Thoracic aorta (tissue), 2 donors: ENCODE data around the gene SMIM35. TPM values are rescaled to one million over a fixed set of nuclear protein-coding genes. Genes with fewer than 3 reads are reported as not detected.

Source experiments
- ATAC-seq: fragments of 150-250 bp; one replicate; pipeline ENCODE4 v1.8.0; 2017; ENCODE audit warnings: low read depth; ENCODE audit not compliant: insufficient number of reproducible peaks, low FRiP score
- DNase-seq: peaks from one replicate; pipeline ENCODE4 v3.0.0-alpha.2; 2020; ENCODE audit warnings: low spot score
- H3K27ac ChIP-seq, 2 donors: fragments of 200-600 bp; sonication (generic); 1 replicate in 1 of 2; 2 replicates in 1 of 2; pipeline ENCODE4 v1.5.1; 2016; ENCODE audit warnings: mild to moderate bottlenecking in 2 of 2, moderate library complexity in 2 of 2
- H3K27me3 ChIP-seq: fragments of 200-600 bp; sonication (generic); replicated peaks from 2 replicates; pipeline ENCODE4 v1.6.0; 2016; ENCODE audit warnings: mild to moderate bottlenecking; ENCODE audit not compliant: insufficient read depth
- H3K36me3 ChIP-seq: fragments of 200-600 bp; sonication (generic); one replicate; pipeline ENCODE4 v1.5.1; 2016
- H3K4me1 ChIP-seq, 2 donors: fragments of 200-600 bp; sonication (generic); 1 replicate in 1 of 2; 2 replicates in 1 of 2; pipeline versions ENCODE4 v1.5.1 to v1.6.0; 2016; ENCODE audit warnings: low read depth in 2 of 2, mild to moderate bottlenecking in 1 of 2; ENCODE audit not compliant: control insufficient read depth in 1 of 2
- H3K4me3 ChIP-seq: fragments of 200-600 bp; sonication (generic); 2 replicates; pipeline ENCODE4 v1.5.1; 2016; ENCODE audit warnings: mild to moderate bottlenecking
- H3K9me3 ChIP-seq: fragments of 200-600 bp; sonication (generic); 2 replicates; pipeline ENCODE4 v1.5.1; 2016
- CTCF ChIP-seq: fragments of 200-600 bp; sonication (generic); IDR thresholded peaks from one replicate; pipeline ENCODE4 v1.5.1; 2019; ENCODE audit warnings: antibody characterized with exemption
- total RNA-seq, 2 donors: library from RNA; depleted of rRNA; stranded (reverse); fragments of >200 nt; gene quantifications; one replicate each; pipeline versions ENCODE4 v1.1.0 to v1.2.3, GENCODE V29; 2016

The SMIM35 gene
- total RNA-seq, 2 donors from 2014 or later: not detected

- no peaks in the 10 kb centered on the region for H3K36me3 ChIP-seq
- H3K27ac ChIP-seq: no peak overlapping the region
- H3K4me1 ChIP-seq: no peaks in the 10 kb centered on the region
- H3K9me3 ChIP-seq: no peaks in the 10 kb centered on the region
- DNase-seq: no peak
- no peaks in the 10 kb centered on the region for H3K27me3 ChIP-seq
- no peak for TF ChIP-seq CTCF
- H3K4me3 ChIP-seq: no peak overlapping the region
- ATAC-seq: no peak
Measured at GRCh38 chr11:118033443-118033842, 53.3 kb downstream of the SMIM35 start.

GRCh38 chr11:118028626-118029025, 58.1 kb downstream of the SMIM35 start:
- Histone ChIP-seq H3K36me3 (no peaks in the 10 kb centered on the region), H3K4me1 (no peaks in the 10 kb centered on the region), H3K27ac (no peak overlapping the region), H3K4me3 (no peak overlapping the region), H3K9me3 (no peaks in the 10 kb centered on the region), H3K27me3 (no peaks in the 10 kb centered on the region)
- DNase-seq (no peak), ATAC-seq (no peak)
- no peak for TF ChIP-seq CTCF

DNA sequence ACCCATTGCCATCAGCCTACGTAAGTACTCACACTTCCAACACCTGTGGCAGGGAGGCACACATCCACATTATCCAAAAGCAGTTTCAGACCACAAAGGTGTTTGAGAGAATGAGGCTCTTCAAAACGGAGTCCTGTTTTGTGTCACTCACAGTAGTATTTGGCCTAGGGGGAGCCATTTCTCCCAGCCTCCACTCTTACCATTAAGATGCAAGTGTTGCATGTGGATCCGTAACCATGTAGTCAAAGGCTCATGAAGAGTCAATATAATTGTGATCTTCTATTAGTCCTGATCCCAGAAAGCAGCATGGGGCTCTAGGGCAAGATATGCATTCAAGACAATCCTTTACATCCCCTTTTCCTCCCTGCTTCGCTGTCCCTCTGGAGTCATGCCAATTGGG, 59.1 kb downstream of the SMIM35 start:
- no peak for DNase-seq
- H3K9me3 ChIP-seq: no peaks in the 10 kb centered on the region
- no peak for ATAC-seq
- TF ChIP-seq CTCF: no peak
- no peak overlapping the region for H3K27ac ChIP-seq
- no peaks in the 10 kb centered on the region for H3K27me3 ChIP-seq
- H3K36me3 ChIP-seq: no peaks in the 10 kb centered on the region
- H3K4me1 ChIP-seq: no peaks in the 10 kb centered on the region
- H3K4me3 ChIP-seq: no peak overlapping the region

DNA sequence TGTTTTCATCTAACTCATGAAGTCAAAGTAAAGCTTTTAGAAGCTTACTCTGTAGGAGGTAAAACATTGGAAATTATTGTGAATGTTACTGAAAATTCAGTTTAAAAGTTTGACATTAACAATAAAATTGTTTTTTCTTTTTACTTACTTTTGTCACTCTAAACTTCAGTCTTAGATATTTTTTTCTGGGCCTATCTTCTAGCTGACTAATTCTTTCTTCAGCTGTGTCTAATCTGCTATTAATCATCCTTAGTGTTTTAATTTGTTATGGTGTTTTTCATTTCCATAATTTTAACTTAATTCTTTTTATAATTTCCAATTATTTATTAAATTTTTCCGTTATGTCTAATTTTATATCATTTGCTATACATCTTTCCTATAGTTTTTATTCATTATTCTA, 65.6 kb downstream of the SMIM35 start:
- H3K36me3 ChIP-seq: no peaks in the 10 kb centered on the region
- ATAC-seq (no peak), DNase-seq (no peak)
- no peak overlapping the region for H3K4me3 ChIP-seq
- no peaks in the 10 kb centered on the region for H3K4me1 ChIP-seq
- no peaks in the 10 kb centered on the region for H3K27me3 ChIP-seq
- H3K27ac ChIP-seq: no peak overlapping the region
- no peak for TF ChIP-seq CTCF
- peaks cover 2% of the 10 kb centered on the region for H3K9me3 ChIP-seq

DNA sequence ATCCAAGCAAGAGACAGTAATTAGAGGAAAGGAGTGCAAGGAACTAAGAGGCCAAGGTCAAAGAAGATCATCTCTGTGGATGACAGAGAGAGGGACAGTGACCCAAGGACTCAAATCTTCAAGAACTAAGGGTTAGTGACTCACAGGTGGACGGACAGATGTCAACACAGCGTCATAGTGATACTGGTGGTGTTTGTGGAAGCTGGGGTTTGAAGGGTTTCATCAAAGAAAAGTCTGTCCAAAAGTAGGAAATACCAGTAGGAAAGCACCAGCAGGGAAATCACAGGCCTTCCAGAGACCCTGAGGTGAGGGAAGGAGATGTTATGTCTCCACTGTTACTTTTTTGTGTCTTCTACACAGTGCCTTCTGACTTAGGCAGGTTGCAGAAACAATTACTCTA, 68.4 kb downstream of the SMIM35 start:
- no peak overlapping the region for H3K27ac ChIP-seq
- H3K36me3 ChIP-seq: no peaks in the 10 kb centered on the region
- no peak overlapping the region for H3K4me3 ChIP-seq
- H3K9me3 ChIP-seq: peaks cover 2% of the 10 kb centered on the region
- DNase-seq: no peak
- ATAC-seq: no peak
- H3K4me1 ChIP-seq: no peaks in the 10 kb centered on the region
- no peak for TF ChIP-seq CTCF
- H3K27me3 ChIP-seq: no peaks in the 10 kb centered on the region
